HEK293 (cell line): Measurements from ENCODE around the gene ITGA3.

Experiments
- CTCF ChIA-PET: fragments of 350-600 bp; formaldehyde crosslinking; extraction: SDS; loops from one replicate; lab custom pipeline; 2021; ENCODE audit warnings: antibody characterized with exemption; lab: Yijun Ruan, JAX
- POLR2A ChIA-PET: fragments of 300-600 bp; formaldehyde crosslinking; extraction: SDS; loops from one replicate; lab custom pipeline; 2020; ENCODE audit warnings: antibody characterized with exemption, inconsistent platforms; lab: Yijun Ruan, JAX
- H3K27ac ChIP-seq: fragments of 200-500 bp; sonication (Bioruptor generic); 2 replicates; pipeline ENCODE4 v1.5.1; 2014; ENCODE audit warnings: low read depth, low read length, control low read depth, inconsistent platforms; ENCODE audit errors: extremely low read depth
- H3K36me3 ChIP-seq, 2 experiments: fragments of 200-500 bp in 1 of 2; sonication (Bioruptor generic) in 1 of 2; 1 replicate in 1 of 2; 2 replicates in 1 of 2; pipeline ENCODE4 v1.5.1; 2014 to 2017; ENCODE audit warnings: inconsistent platforms in 2 of 2, low read length in 2 of 2; ENCODE audit not compliant: control insufficient read depth in 2 of 2, insufficient read depth in 1 of 2
- H3K4me1 ChIP-seq: fragments of 200-500 bp; sonication (Bioruptor generic); 2 replicates; pipeline ENCODE4 v1.5.1; 2014; ENCODE audit warnings: mild to moderate bottlenecking, low read length, inconsistent platforms; ENCODE audit not compliant: control insufficient read depth, insufficient read depth
- H3K4me3 ChIP-seq: 2 replicates; pipeline ENCODE4 v1.5.1; 2011; ENCODE audit warnings: low read depth, mild to moderate bottlenecking, control low read depth, low read length, moderate library complexity
- H3K9me3 ChIP-seq: fragments of 200-500 bp; sonication (Bioruptor generic); 2 replicates; pipeline ENCODE4 v1.5.1; 2014; ENCODE audit warnings: low read depth, low read length, inconsistent platforms; ENCODE audit not compliant: control insufficient read depth, insufficient read depth
- IKZF3 ChIP-seq: fragments of 450-650 bp; IDR thresholded peaks from 2 replicates; pipeline ENCODE4 v1.5.0; 2018; ENCODE audit warnings: missing biosample characterization, mild to moderate bottlenecking, missing genetic modification characterization, moderate library complexity
- KLF8 ChIP-seq: fragments of 450-650 bp; formaldehyde crosslinking; IDR thresholded peaks from 2 replicates; pipeline ENCODE4 v1.5.1; 2016; ENCODE audit warnings: missing biosample characterization, missing genetic modification characterization
- MZF1 ChIP-seq: fragments of 450-650 bp; formaldehyde crosslinking; IDR thresholded peaks from 2 replicates; pipeline ENCODE4 v1.5.1; 2017; ENCODE audit warnings: missing biosample characterization, missing genetic modification characterization, borderline replicate concordance
- PRDM1 ChIP-seq: fragments of 450-650 bp; formaldehyde crosslinking; IDR thresholded peaks from 2 replicates; pipeline ENCODE4; 2016; ENCODE audit warnings: missing biosample characterization, missing genetic modification characterization
- SP2 ChIP-seq: fragments of 450-650 bp; formaldehyde crosslinking; IDR thresholded peaks from 2 replicates; pipeline ENCODE4 v1.5.1; 2016; ENCODE audit warnings: missing biosample characterization, missing genetic modification characterization
- WT1 ChIP-seq: fragments of 450-650 bp; formaldehyde crosslinking; IDR thresholded peaks from 2 replicates; pipeline ENCODE4 v1.5.1; 2016; ENCODE audit warnings: missing biosample characterization, missing genetic modification characterization
- YY2 ChIP-seq: fragments of 450-650 bp; formaldehyde crosslinking; IDR thresholded peaks from 2 replicates; pipeline ENCODE4 v1.5.1; 2016; ENCODE audit warnings: missing biosample characterization, missing genetic modification characterization
- ZEB2 ChIP-seq: fragments of 450-650 bp; formaldehyde crosslinking; IDR thresholded peaks from 2 replicates; pipeline ENCODE4 v1.5.1; 2016; ENCODE audit warnings: missing biosample characterization, missing genetic modification characterization
- ZNF138 ChIP-seq: fragments of 450-650 bp; formaldehyde crosslinking; IDR thresholded peaks from 2 replicates; pipeline ENCODE4 v1.5.1; 2016; ENCODE audit warnings: missing biosample characterization, missing genetic modification characterization, borderline replicate concordance
- ZNF48 ChIP-seq: fragments of 450-650 bp; formaldehyde crosslinking; IDR thresholded peaks from 2 replicates; pipeline ENCODE4 v1.5.1; 2016; ENCODE audit warnings: missing biosample characterization, missing genetic modification characterization
- ZNF600 ChIP-seq: fragments of 450-650 bp; formaldehyde crosslinking; IDR thresholded peaks from 2 replicates; pipeline ENCODE4 v1.5.1; 2016; ENCODE audit warnings: missing biosample characterization, missing genetic modification characterization
- TF ChIP-seq, protein P1 (sequence below): fragments of 450-650 bp; formaldehyde crosslinking; conservative IDR thresholded peaks from 2 replicates; pipeline ENCODE4 v1.5.1; 2016; ENCODE audit warnings: low read depth, missing biosample characterization, missing genetic modification characterization
- TF ChIP-seq, protein P2 (sequence below): fragments of 450-650 bp; formaldehyde crosslinking; IDR thresholded peaks from 2 replicates; pipeline ENCODE4 v1.5.1; 2017; ENCODE audit warnings: missing biosample characterization, missing genetic modification characterization
- TF ChIP-seq, protein P3 (sequence below): fragments of 450-650 bp; IDR thresholded peaks from 2 replicates; pipeline ENCODE4 v1.5.1; 2018; ENCODE audit warnings: missing biosample characterization, missing genetic modification characterization
- TF ChIP-seq, protein P4 (sequence below): fragments of 450-650 bp; formaldehyde crosslinking; IDR thresholded peaks from 2 replicates; pipeline ENCODE4 v1.5.1; 2016; ENCODE audit warnings: missing biosample characterization, missing genetic modification characterization

The ITGA3 gene

DNA sequence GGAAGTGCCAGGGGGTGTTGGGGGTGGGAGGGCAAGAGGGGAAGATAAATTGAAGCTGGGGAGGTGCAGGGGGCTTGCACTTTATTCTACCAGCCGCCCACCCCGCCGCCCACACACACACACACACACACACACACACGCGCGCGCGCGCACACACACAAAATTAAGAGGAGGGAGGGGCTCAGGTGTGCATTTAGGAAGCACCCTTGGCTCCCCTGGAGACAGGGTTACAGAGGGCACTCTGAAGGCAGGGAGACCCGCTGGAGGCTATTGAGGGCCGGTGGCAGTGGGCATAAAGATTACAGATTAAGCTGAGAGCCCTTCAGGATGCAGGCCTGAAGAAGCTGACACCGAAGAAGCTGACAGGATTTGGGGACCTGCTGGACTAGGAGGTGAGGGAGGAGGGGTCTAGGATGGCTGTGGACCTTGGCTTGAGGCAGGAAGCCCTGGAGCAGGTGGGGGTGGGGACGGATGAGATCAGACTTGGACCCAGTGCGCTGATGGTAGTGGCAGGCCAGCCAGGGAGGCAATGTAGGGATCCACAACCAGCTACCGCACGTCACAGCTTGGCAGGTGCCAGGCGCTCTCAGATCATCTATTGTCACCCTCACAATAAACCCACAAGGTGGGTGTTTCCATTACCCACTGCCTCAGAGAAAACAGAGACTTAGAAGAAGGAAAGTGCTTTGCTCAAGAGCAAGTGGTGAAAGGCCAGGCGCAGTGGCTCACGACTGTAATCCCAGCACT, 74.8 kb downstream of the ITGA3 start (continued):
- TF ChIP-seq, protein P1, sequence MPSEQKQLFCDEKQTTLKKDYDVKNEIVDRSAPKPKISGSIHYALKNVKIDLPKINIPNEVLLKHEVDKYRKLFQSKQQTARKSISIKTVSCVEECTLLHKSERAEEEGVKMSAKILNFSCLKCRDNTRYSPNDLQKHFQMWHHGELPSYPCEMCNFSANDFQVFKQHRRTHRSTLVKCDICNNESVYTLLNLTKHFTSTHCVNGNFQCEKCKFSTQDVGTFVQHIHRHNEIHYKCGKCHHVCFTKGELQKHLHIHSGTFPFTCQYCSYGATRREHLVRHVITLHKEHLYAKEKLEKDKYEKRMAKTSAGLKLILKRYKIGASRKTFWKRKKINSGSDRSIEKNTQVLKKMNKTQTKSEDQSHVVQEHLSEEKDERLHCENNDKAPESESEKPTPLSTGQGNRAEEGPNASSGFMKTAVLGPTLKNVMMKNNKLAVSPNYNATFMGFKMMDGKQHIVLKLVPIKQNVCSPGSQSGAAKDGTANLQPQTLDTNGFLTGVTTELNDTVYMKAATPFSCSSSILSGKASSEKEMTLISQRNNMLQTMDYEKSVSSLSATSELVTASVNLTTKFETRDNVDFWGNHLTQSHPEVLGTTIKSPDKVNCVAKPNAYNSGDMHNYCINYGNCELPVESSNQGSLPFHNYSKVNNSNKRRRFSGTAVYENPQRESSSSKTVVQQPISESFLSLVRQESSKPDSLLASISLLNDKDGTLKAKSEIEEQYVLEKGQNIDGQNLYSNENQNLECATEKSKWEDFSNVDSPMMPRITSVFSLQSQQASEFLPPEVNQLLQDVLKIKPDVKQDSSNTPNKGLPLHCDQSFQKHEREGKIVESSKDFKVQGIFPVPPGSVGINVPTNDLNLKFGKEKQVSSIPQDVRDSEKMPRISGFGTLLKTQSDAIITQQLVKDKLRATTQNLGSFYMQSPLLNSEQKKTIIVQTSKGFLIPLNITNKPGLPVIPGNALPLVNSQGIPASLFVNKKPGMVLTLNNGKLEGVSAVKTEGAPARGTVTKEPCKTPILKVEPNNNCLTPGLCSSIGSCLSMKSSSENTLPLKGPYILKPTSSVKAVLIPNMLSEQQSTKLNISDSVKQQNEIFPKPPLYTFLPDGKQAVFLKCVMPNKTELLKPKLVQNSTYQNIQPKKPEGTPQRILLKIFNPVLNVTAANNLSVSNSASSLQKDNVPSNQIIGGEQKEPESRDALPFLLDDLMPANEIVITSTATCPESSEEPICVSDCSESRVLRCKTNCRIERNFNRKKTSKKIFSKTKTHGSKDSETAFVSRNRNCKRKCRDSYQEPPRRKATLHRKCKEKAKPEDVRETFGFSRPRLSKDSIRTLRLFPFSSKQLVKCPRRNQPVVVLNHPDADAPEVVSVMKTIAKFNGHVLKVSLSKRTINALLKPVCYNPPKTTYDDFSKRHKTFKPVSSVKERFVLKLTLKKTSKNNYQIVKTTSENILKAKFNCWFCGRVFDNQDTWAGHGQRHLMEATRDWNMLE (tag by site-specific recombination) = no peak
- peak; percentile 81 for TF ChIP-seq PRDM1 (tag by site-specific recombination)
- TF ChIP-seq, all 188 proteins: peak for 7

DNA sequence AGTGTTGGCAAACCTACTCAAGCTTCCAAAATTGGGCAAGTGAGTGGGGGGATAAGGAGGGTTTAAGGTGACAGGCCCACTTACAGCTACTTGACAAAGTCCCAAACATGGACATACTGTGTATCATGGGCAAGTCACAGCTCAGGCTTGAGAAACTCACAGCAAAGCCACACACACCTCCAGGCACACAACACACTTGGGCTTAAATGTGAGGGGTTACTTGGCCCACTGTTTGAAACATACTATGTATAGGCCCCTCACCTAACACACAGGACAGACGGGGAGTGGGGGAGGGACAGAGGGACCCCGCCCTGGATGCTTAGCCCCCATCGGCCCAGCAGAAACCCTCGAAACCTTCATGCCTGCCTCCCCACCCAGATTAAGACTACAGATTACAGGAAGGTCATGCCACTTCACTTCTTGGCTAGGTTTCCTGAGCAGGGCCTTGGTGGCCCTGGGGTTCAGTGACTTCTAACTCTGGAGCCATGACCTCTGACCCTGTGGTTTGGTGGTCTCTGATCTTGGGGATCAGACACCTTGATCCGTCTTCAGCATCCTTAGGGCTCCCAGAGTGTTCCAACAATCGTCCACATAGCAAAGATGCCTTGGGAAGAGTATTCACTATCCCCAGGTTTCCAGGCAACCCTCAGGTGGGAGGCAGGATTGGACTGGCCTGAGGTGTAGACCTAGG, 76.3 kb downstream of the ITGA3 start:
- Histone ChIP-seq H3K36me3 (peaks cover 4 to 41% of the 10 kb centered on the region in 2 experiments; a peak in 2 of 3 replicates), H3K27ac (no peak overlapping the region), H3K9me3 (no peaks in the 10 kb centered on the region), H3K4me1 (no peaks in the 10 kb centered on the region), H3K4me3 (no peak overlapping the region)
- POLR2A ChIA-PET = interaction anchor here (0.7 to 1.5 kb wide), 4 partner anchors 9 to 76 kb away, joined by 3 to 9 read pairs (median 4); partner anchors contain the start of gene ITGA3
- TF ChIP-seq WT1 (tag by site-specific recombination) (no peak), ZNF48 (no peak), ZNF600 (tag by site-specific recombination) (0 out of 2 replicates have a peak, but pooled peaks have one; percentile 12), ZEB2 (tag by site-specific recombination) (0 out of 2 replicates have a peak, but pooled peaks have one; percentile 0), MZF1 (no peak)
- TF ChIP-seq, protein P2, sequence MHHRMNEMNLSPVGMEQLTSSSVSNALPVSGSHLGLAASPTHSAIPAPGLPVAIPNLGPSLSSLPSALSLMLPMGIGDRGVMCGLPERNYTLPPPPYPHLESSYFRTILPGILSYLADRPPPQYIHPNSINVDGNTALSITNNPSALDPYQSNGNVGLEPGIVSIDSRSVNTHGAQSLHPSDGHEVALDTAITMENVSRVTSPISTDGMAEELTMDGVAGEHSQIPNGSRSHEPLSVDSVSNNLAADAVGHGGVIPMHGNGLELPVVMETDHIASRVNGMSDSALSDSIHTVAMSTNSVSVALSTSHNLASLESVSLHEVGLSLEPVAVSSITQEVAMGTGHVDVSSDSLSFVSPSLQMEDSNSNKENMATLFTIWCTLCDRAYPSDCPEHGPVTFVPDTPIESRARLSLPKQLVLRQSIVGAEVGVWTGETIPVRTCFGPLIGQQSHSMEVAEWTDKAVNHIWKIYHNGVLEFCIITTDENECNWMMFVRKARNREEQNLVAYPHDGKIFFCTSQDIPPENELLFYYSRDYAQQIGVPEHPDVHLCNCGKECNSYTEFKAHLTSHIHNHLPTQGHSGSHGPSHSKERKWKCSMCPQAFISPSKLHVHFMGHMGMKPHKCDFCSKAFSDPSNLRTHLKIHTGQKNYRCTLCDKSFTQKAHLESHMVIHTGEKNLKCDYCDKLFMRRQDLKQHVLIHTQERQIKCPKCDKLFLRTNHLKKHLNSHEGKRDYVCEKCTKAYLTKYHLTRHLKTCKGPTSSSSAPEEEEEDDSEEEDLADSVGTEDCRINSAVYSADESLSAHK = peak; percentile 71; the same call in 1 of the 2 replicates
- TF ChIP-seq, protein P3, sequence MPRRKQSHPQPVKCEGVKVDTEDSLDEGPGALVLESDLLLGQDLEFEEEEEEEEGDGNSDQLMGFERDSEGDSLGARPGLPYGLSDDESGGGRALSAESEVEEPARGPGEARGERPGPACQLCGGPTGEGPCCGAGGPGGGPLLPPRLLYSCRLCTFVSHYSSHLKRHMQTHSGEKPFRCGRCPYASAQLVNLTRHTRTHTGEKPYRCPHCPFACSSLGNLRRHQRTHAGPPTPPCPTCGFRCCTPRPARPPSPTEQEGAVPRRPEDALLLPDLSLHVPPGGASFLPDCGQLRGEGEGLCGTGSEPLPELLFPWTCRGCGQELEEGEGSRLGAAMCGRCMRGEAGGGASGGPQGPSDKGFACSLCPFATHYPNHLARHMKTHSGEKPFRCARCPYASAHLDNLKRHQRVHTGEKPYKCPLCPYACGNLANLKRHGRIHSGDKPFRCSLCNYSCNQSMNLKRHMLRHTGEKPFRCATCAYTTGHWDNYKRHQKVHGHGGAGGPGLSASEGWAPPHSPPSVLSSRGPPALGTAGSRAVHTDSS = no peak
- CTCF ChIA-PET = interaction anchor here (1.0 to 3.1 kb wide), 7 partner anchors 9 to 64 kb away, joined by 3 to 15 read pairs (median 4); partner anchors contain the start of gene PDK2

DNA sequence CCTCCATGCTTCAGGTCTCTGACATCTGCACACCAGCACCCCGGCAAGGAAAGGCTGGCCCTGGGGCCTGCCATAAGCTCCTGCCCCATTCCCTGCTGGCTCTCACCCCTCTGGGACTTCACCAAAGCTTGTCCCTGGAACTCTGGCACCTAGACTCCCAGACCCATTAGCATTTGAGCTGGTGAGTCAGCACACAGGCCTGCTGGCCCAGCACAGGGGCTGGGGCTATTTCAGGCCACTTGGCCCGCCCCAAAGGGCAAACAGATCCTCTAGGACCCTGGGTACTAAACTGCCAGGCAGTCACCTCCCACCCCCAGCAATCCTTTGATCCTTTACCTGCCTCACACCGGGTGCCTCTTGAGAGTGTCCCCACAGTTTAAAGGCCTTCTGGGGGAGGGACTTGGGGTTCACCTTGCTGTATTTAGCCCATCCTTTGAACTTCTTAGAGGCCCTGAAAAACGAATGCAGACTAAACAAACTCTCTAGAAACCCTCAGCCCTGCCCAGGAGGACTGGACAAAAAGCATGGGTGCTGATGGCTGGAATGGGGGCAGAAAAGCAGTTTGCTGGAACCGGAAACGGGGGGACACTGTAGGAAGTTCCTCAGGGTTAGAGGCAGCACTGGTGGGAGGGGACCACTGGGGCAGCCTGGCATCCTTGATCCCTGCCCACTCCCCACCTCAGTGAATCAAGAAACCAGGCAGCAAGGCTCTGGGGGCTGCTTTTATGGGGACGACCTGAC, 77.3 kb downstream of the ITGA3 start:
- H3K4me3 ChIP-seq = no peak overlapping the region
- POLR2A ChIA-PET = no interaction called here
- TF ChIP-seq IKZF3 (tag by site-specific recombination) = peak; percentile 23; the same call in 1 of the 2 replicates
- peak; percentile 20; the same call in 1 of the 2 replicates for TF ChIP-seq SP2 (tag by site-specific recombination)
- TF ChIP-seq YY2 (tag by site-specific recombination) = no peak
- 0 out of 2 replicates have a peak, but pooled peaks have one; percentile 17 for TF ChIP-seq KLF8 (tag by site-specific recombination)
- TF ChIP-seq ZNF600 (tag by site-specific recombination) = peak; percentile 45; the same call in 1 of the 2 replicates
- no peak for TF ChIP-seq ZNF138 (tag by site-specific recombination)
- TF ChIP-seq, protein P4, sequence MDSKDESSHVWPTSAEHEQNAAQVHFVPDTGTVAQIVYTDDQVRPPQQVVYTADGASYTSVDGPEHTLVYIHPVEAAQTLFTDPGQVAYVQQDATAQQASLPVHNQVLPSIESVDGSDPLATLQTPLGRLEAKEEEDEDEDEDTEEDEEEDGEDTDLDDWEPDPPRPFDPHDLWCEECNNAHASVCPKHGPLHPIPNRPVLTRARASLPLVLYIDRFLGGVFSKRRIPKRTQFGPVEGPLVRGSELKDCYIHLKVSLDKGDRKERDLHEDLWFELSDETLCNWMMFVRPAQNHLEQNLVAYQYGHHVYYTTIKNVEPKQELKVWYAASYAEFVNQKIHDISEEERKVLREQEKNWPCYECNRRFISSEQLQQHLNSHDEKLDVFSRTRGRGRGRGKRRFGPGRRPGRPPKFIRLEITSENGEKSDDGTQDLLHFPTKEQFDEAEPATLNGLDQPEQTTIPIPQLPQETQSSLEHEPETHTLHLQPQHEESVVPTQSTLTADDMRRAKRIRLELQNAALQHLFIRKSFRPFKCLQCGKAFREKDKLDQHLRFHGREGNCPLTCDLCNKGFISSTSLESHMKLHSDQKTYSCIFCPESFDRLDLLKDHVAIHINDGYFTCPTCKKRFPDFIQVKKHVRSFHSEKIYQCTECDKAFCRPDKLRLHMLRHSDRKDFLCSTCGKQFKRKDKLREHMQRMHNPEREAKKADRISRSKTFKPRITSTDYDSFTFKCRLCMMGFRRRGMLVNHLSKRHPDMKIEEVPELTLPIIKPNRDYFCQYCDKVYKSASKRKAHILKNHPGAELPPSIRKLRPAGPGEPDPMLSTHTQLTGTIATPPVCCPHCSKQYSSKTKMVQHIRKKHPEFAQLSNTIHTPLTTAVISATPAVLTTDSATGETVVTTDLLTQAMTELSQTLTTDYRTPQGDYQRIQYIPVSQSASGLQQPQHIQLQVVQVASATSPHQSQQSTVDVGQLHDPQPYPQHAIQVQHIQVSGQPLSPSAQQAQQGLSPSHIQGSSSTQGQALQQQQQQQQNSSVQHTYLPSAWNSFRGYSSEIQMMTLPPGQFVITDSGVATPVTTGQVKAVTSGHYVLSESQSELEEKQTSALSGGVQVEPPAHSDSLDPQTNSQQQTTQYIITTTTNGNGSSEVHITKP (tag by site-specific recombination) = no peak; the same call in 1 of the 2 replicates

More for the DNA sequence above, 77.3 kb downstream of the ITGA3 start:
- CTCF ChIA-PET = interaction anchor here (1.0 to 3.1 kb wide), 5 partner anchors 10 to 38 kb away, joined by 3 to 15 read pairs (median 4); partner anchors contain the start of gene PDK2
- H3K4me1 ChIP-seq = no peaks in the 10 kb centered on the region
- no peaks in the 10 kb centered on the region for H3K9me3 ChIP-seq
- H3K36me3 ChIP-seq = peaks cover 10 to 50% of the 10 kb centered on the region in 2 experiments
- H3K27ac ChIP-seq = no peak overlapping the region
